HL-60 (cell line): ENCODE data around the gene CLEC4F.

Source experiments
- DNase-seq, 2 experiments: peaks; one replicate each; pipeline ENCODE4 v3.0.0-alpha.2; 2010 to 2020; ENCODE audit warnings: low read depth in 1 of 2, low spot score in 1 of 2
- H3K27ac ChIP-seq: fragments of 250-450 bp; sonication (Bioruptor Pico); replicated peaks from 2 replicates; pipeline ENCODE4 v1.5.1; 2020; ENCODE audit warnings: mild to moderate bottlenecking, moderate library complexity
- H3K27me3 ChIP-seq: fragments of 250-450 bp; sonication (Bioruptor Pico); 2 replicates; pipeline ENCODE4 v1.5.1; 2021; ENCODE audit warnings: mild to moderate bottlenecking, moderate library complexity; ENCODE audit not compliant: insufficient read depth, poor library complexity, severe bottlenecking
- H3K4me3 ChIP-seq: replicated peaks from 2 replicates; pipeline ENCODE4 v1.5.1; 2011; ENCODE audit warnings: mild to moderate bottlenecking, control low read depth, low read length; ENCODE audit not compliant: insufficient read depth
- CTCF ChIP-seq: IDR thresholded peaks from one replicate; pipeline ENCODE4 v1.5.1; 2011; ENCODE audit warnings: low read length, control low read depth, inconsistent platforms; ENCODE audit not compliant: insufficient read depth
- GABPA ChIP-seq: IDR thresholded peaks from 2 replicates; pipeline ENCODE4 v1.6.1; 2012; ENCODE audit warnings: low read depth
- POLR2AphosphoS5 ChIP-seq: IDR thresholded peaks from 2 replicates; pipeline ENCODE4 v1.6.1; 2012; ENCODE audit warnings: low read depth
- REST ChIP-seq: IDR thresholded peaks from 2 replicates; pipeline ENCODE4 v1.6.1; 2012; ENCODE audit warnings: low read depth; ENCODE audit not compliant: insufficient replicate concordance
- SPI1 ChIP-seq: IDR thresholded peaks from 2 replicates; pipeline ENCODE4 v1.6.1; 2012; ENCODE audit warnings: low read depth, mild to moderate bottlenecking, borderline replicate concordance

The CLEC4F gene

GRCh38 chr2:70806620-70807019, 13.8 kb downstream of the CLEC4F start:
- H3K4me3 ChIP-seq, result no peak overlapping the region
- DNase-seq, result no peak
- no peaks in the 10 kb centered on the region for H3K27me3 ChIP-seq
- TF ChIP-seq POLR2AphosphoS5 (no peak), SPI1 (no peak), CTCF (no peak), GABPA (no peak), REST (no peak)
- no peak overlapping the region for H3K27ac ChIP-seq

- no peak for TF ChIP-seq POLR2AphosphoS5
- no peak for TF ChIP-seq GABPA
- no peak for TF ChIP-seq REST
- TF ChIP-seq CTCF, result no peak
- TF ChIP-seq SPI1, result no peak
- Histone ChIP-seq H3K27me3 (no peaks in the 10 kb centered on the region), H3K4me3 (no peak overlapping the region), H3K27ac (no peak overlapping the region)
- no peak for DNase-seq
Observed at GRCh38 chr2:70806013-70806412, 14.4 kb downstream of the CLEC4F start.

GRCh38 chr2:70801607-70802263, 18.7 kb downstream of the CLEC4F start:
- DNase-seq, result no peak
- no peaks in the 10 kb centered on the region for H3K27me3 ChIP-seq

More at GRCh38 chr2:70801607-70802263, 18.7 kb downstream of the CLEC4F start:
- no peak overlapping the region for H3K4me3 ChIP-seq
- TF ChIP-seq SPI1, result no peak
- TF ChIP-seq GABPA, result no peak
- no peak for TF ChIP-seq CTCF
- TF ChIP-seq REST, result no peak
- no peak for TF ChIP-seq POLR2AphosphoS5
- H3K27ac ChIP-seq, result no peak overlapping the region
